MG63 (cell line): ENCODE measurements around the gene FAM43B. TPM values are rescaled to one million over a fixed set of nuclear protein-coding genes. Genes with fewer than 3 reads are reported as not detected.
A peak's percentile ranks its signal among the peaks of the same experiment; 100 is the strongest.
"Not testable (repeated sequence)": the region's sequence is repeated elsewhere in the genome, so short reads cannot be mapped to it uniquely, and the experiment has no call there.

Experiments used
- DNase-seq: peaks from one replicate; pipeline ENCODE4 v3.0.0-alpha.2; 2020
- H3K27me3 ChIP-seq: fragments of 250-450 bp; sonication (Bioruptor Pico); 2 replicates; pipeline ENCODE4 v1.5.1; 2020; ENCODE audit warnings: mild to moderate bottlenecking, moderate library complexity
- H3K36me3 ChIP-seq: fragments of 250-450 bp; sonication (Bioruptor Pico); 2 replicates; pipeline ENCODE4 v1.5.1; 2020; ENCODE audit warnings: mild to moderate bottlenecking, moderate library complexity
- H3K4me3 ChIP-seq: fragments of 250-450 bp; sonication (Bioruptor Pico); 2 replicates; pipeline ENCODE4 v1.5.1; 2020; ENCODE audit warnings: mild to moderate bottlenecking, moderate library complexity
- H3K9me3 ChIP-seq: fragments of 250-450 bp; sonication (Bioruptor Pico); 2 replicates; pipeline ENCODE4 v1.5.1; 2020; ENCODE audit warnings: mild to moderate bottlenecking, moderate library complexity
- total RNA-seq: library from RNA; depleted of rRNA; stranded (reverse); fragments of >200 nt; shearing (Covaris generic); gene quantifications from 2 replicates; pipeline ENCODE4 v1.2.3, GENCODE V29; 2014; ENCODE audit warnings: low replicate concordance; rRNA removed

The FAM43B gene, protein sequence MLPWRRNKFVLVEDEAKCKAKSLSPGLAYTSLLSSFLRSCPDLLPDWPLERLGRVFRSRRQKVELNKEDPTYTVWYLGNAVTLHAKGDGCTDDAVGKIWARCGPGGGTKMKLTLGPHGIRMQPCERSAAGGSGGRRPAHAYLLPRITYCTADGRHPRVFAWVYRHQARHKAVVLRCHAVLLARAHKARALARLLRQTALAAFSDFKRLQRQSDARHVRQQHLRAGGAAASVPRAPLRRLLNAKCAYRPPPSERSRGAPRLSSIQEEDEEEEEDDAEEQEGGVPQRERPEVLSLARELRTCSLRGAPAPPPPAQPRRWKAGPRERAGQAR
- 0.15 TPM in 1 of 2 replicates, not detected in the other for total RNA-seq

DNA sequence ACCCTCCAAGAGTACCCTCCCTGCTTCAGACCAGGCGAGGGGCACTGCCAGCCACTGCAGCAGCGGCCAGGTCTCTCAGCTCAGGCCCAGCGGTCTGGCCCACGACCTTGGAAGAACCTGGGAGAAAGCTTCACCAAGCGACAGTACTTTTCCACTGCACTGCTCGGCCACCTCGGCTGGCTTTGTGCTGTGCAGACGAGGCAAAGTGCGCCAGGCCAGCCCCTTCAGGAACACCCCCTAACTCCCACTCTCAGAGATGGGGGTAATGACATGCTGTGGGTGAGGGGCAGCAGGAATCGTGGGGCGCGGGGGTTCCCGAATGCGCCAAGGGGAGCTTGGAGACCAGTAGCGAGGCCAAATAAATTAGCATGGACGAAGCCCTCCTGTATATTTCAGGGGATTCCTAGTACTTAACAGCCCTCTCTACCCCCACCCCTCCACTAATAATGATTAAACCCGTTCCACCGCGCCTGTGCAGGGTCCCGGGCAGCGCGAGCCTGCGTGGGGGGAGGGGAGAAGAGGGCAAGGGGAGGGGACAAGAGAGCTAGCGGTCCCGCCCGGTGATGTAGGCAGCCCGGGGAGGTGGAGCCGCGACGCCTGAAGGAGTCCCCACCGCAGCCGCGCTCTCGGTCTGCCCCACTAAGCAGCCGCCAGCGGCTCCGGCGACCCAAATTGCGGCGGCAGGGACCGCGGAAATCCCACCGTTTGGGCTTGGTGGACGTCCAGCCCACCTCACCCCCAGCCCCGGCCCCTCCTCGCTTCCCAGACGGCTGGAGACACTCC lies at the start of gene FAM43B:
Gene FAM43B, plus strand, starts transcription at position 629 of the 783 bp plus-strand sequence. CDS start 401 bp downstream, outside the sequence.
- peak; percentile 51 for DNase-seq
- H3K9me3 ChIP-seq = no peaks in the 10 kb centered on the region
- peak within 1 kb of the TSS; percentile 39 for H3K4me3 ChIP-seq

GRCh38 chr1:20505488-20505887 lies 46.9 kb upstream of the FAM43B start:
- no peak for DNase-seq
- Histone ChIP-seq H3K9me3 (no peaks in the 10 kb centered on the region), H3K36me3 (peaks cover 43% of the 10 kb centered on the region), H3K4me3 (no peak overlapping the region), H3K27me3 (no peaks in the 10 kb centered on the region)

More for the DNA sequence above, at the start of gene FAM43B:
- H3K27me3 ChIP-seq = peaks cover 7% of the 10 kb centered on the region
- H3K36me3 ChIP-seq = no peaks in the 10 kb centered on the region

GRCh38 chr1:20507248-20507563 lies 45.2 kb upstream of the FAM43B start:
- H3K36me3 ChIP-seq = peaks cover 33% of the 10 kb centered on the region
- no peaks in the 10 kb centered on the region for H3K9me3 ChIP-seq
- H3K27me3 ChIP-seq = no peaks in the 10 kb centered on the region
- peak overlapping the region; percentile 99 for H3K4me3 ChIP-seq
- DNase-seq = no peak

GRCh38 chr1:20507564-20508410 lies 44.6 kb upstream of the FAM43B start, which contains the start of gene MUL1:
TSS of gene MUL1 (minus strand) at chr1:20508151. CDS start at chr1:20508024, 127 bp downstream.
- H3K4me3 ChIP-seq = peak within 1 kb of the TSS; percentile 99
- no peaks in the 10 kb centered on the region for H3K27me3 ChIP-seq
- H3K9me3 ChIP-seq = no peaks in the 10 kb centered on the region
- peaks cover 27% of the 10 kb centered on the region for H3K36me3 ChIP-seq
- peak; percentile 97 for DNase-seq

GRCh38 chr1:20508411-20508771 lies 44.0 kb upstream of the FAM43B start:
- Histone ChIP-seq H3K9me3 (no peaks in the 10 kb centered on the region), H3K36me3 (peaks cover 21% of the 10 kb centered on the region), H3K4me3 (peak overlapping the region; percentile 99), H3K27me3 (no peaks in the 10 kb centered on the region)
- DNase-seq = no peak

- Histone ChIP-seq H3K27me3 (no peaks in the 10 kb centered on the region), H3K4me3 (no peak overlapping the region), H3K36me3 (no peaks in the 10 kb centered on the region; the same call in 1 of the 2 replicates), H3K9me3 (no peaks in the 10 kb centered on the region)
- no peak for DNase-seq
These were observed 40.6 kb upstream of the FAM43B start for GRCh38 chr1:20511518-20512428.

DNA sequence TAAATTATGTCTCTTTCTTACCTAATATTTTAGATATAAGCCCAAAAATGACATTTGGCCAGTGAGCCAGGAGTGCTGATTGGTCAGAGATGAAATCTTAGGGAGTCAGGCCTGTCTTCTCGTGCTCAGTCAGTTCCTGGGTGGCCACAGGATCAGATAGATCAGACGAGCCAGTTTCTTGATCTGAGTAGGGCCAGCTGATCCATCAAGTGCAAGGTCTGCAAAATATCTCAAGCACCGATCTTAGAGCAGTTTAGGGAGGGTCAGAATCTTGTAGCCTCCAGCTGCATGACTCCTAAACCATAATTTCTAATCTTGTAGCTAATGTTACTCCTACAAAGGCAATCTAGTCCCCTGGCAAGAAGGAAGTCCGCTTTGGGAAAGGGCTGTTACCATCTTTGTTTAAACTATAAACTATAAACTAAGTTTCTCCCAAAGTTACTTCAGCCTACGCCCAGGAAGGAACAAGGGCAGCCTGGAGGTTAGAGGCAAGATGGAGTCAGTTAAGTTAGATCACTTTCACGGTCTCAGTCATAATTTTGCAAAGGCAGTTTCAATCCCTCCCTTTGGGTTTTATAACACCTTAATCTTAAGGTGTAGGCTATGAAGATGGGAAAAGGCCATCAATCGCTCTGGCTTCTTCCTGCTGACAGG lies 32.6 kb upstream of the FAM43B start:
- not testable (repeated sequence) for H3K4me3 ChIP-seq, H3K27me3 ChIP-seq, DNase-seq, H3K36me3 ChIP-seq, H3K9me3 ChIP-seq

GRCh38 chr1:20521960-20522861 lies 30.2 kb upstream of the FAM43B start:
- no peaks in the 10 kb centered on the region for H3K27me3 ChIP-seq
- no peak overlapping the region for H3K4me3 ChIP-seq
- H3K36me3 ChIP-seq = no peaks in the 10 kb centered on the region
- peak; percentile 57 for DNase-seq
- H3K9me3 ChIP-seq = no peaks in the 10 kb centered on the region

- Histone ChIP-seq H3K4me3 (no peak overlapping the region), H3K27me3 (no peaks in the 10 kb centered on the region), H3K9me3 (no peaks in the 10 kb centered on the region), H3K36me3 (no peaks in the 10 kb centered on the region)
- no peak for DNase-seq
These were observed 26.1 kb upstream of the FAM43B start for GRCh38 chr1:20526267-20526666.

GRCh38 chr1:20528221-20528620 lies 24.2 kb upstream of the FAM43B start:
- Histone ChIP-seq H3K9me3 (no peaks in the 10 kb centered on the region), H3K4me3 (no peak overlapping the region), H3K27me3 (no peaks in the 10 kb centered on the region), H3K36me3 (no peaks in the 10 kb centered on the region)
- no peak for DNase-seq

GRCh38 chr1:20530306-20530705 lies 22.1 kb upstream of the FAM43B start:
- Histone ChIP-seq H3K4me3 (no peak overlapping the region), H3K36me3 (no peaks in the 10 kb centered on the region), H3K27me3 (no peaks in the 10 kb centered on the region), H3K9me3 (no peaks in the 10 kb centered on the region)
- no peak for DNase-seq

DNA sequence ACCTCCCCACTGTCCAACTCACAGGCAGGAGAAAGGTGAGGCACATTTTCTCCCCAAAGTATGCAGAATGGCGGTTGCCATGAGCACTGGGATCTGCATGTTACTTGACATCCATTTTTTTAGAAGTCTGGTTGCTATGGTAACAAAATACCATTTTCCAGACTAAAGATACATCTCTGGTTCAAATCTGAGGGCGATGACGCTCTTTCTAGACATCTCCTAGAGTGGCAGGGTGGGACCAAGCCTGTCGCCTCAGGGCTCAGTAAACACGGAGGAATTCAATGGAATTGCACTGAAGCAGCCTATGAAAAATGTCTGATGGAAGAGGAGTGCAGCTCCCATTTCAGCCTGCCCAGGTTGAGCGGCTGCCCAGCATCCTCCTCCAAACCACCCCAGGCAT lies 21.5 kb upstream of the FAM43B start:
- no peaks in the 10 kb centered on the region for H3K9me3 ChIP-seq
- H3K36me3 ChIP-seq = no peaks in the 10 kb centered on the region
- no peak for DNase-seq
- no peak overlapping the region for H3K4me3 ChIP-seq
- H3K27me3 ChIP-seq = no peaks in the 10 kb centered on the region

DNA sequence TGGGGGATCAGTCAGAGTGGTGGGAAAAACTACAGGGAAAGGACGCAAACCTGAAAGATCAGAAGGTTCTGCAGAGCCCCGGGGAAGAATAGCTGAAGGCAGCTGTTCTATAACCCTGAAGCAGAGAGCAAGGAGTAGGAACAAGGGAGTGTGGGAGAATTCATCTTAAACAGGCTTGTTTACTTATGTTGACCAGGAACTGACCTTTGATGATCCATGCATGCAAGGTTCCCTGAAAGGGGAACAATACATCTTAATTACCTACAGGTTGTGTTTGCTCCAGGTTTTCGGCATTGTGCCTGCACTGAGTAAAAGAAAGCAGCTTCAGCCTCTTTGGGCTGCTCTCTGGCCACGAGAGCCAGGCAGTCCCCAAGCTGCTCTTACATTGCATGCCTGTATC lies 18.7 kb upstream of the FAM43B start:
- no peak overlapping the region for H3K4me3 ChIP-seq
- H3K9me3 ChIP-seq = no peaks in the 10 kb centered on the region
- no peaks in the 10 kb centered on the region for H3K36me3 ChIP-seq
- no peak for DNase-seq
- no peaks in the 10 kb centered on the region for H3K27me3 ChIP-seq

GRCh38 chr1:20534659-20535417 lies 17.5 kb upstream of the FAM43B start:
- no peak overlapping the region for H3K4me3 ChIP-seq
- no peaks in the 10 kb centered on the region for H3K27me3 ChIP-seq
- no peak for DNase-seq
- H3K9me3 ChIP-seq = no peaks in the 10 kb centered on the region
- H3K36me3 ChIP-seq = no peaks in the 10 kb centered on the region
